ENCODE results near the gene CCN5. TPM values are rescaled to one million over a fixed set of nuclear protein-coding genes. Genes with fewer than 3 reads are reported as not detected.

The CCN5 gene
- total RNA-seq, 2 experiments from 2014 or later: not detected

- no peak for TF ChIP-seq CTCF (conservative IDR thresholded peaks at IDR 0.05; ENCODE audit: low read length)
- TF ChIP-seq EZH2phosphoT487 (IDR thresholded peaks at IDR 0.05; ENCODE audit: borderline replicate concordance, low read depth, low read length): no peak
- ChIA-PET POLR2A (interaction anchor here (0.8 to 1.3 kb wide), 3 partner anchors 12 to 152 kb away, joined by 3 to 4 read pairs (median 3); no protein-coding TSS in a partner anchor), CTCF (ENCODE audit: unreplicated experiment) (no interaction called here)
- intact Hi-C loops (cut with micrococcal nuclease; ENCODE audit: unreplicated experiment): no loop called here
- Histone ChIP-seq H3K9me3 (ENCODE audit: low read length) (peaks cover 19% of the 10 kb centered on the region), H4K20me1 (ENCODE audit: insufficient read depth, low read length) (no peaks in the 10 kb centered on the region), H3K79me2 (ENCODE audit: insufficient read depth, low read depth, low read length) (no peaks in the 10 kb centered on the region), H3K4me2 (ENCODE audit: low read length) (peak overlapping the region; percentile 58), H3K27ac (ENCODE audit: low read depth, low read length, poor library complexity, severe bottlenecking) (peak overlapping the region; percentile 29), H3K9me2 (ENCODE audit: insufficient read depth, low read length) (no peaks in the 10 kb centered on the region), H3K4me3 (ENCODE audit: low read depth, low read length, poor library complexity, severe bottlenecking) (peak overlapping the region; percentile 62), H3K4me1 (ENCODE audit: insufficient read depth, low read length, poor library complexity, severe bottlenecking) (peaks cover 30% of the 10 kb centered on the region), H3K36me3 (ENCODE audit: insufficient read depth, low read length) (peaks cover 14% of the 10 kb centered on the region), H2AFZ (ENCODE audit: low read length) (peak overlapping the region; percentile 91)
- peak; percentile 88 for DNase-seq (ENCODE audit: low spot score)
- BruUV-seq (replicated peaks): no TSS peak
Observed at GRCh38 chr20:44736170-44737021, 21.2 kb downstream of the CCN5 start.

DNA sequence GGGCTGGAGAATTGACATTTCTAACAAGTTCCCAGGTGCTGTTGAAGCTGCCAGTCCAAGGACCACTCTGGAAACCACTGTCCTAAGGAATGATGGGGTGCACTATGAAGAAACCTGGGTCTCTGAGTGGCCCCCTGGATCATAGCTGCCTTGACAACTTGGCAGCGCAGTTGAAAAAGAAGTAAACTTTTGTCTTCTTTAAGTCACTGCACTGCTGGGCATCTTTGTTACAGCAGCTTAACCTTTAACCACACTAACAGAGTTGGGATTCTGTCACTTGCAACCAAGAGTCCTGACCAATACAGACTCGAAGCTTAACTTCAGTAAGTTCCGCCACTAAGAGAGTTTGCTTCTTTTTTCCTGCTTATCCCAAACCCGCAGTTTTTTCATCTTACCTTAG, 21.9 kb downstream of the CCN5 start:
- no peak for TF ChIP-seq EZH2phosphoT487 (IDR thresholded peaks at IDR 0.05; ENCODE audit: borderline replicate concordance, low read depth, low read length)
- TF ChIP-seq CTCF (conservative IDR thresholded peaks at IDR 0.05; ENCODE audit: low read length): no peak
- H3K4me1 ChIP-seq (ENCODE audit: insufficient read depth, low read length, poor library complexity, severe bottlenecking): peaks cover 30% of the 10 kb centered on the region
- H3K36me3 ChIP-seq (ENCODE audit: insufficient read depth, low read length): peaks cover 14% of the 10 kb centered on the region
- H3K4me3 ChIP-seq (ENCODE audit: low read depth, low read length, poor library complexity, severe bottlenecking): peak overlapping the region; percentile 8
- no peak for DNase-seq (ENCODE audit: low spot score)
- peak overlapping the region; percentile 91 for H2AFZ ChIP-seq (ENCODE audit: low read length)
- no TSS peak for BruUV-seq (replicated peaks)
- H3K9me3 ChIP-seq (ENCODE audit: low read length): peaks cover 19% of the 10 kb centered on the region
- ChIA-PET POLR2A (interaction anchor here (0.5 to 1.3 kb wide), 4 partner anchors 13 to 87 kb away, joined by 3 to 4 read pairs (median 3); no protein-coding TSS in a partner anchor), CTCF (ENCODE audit: unreplicated experiment) (interaction anchor here (0.7 kb wide), 1 partner anchor 11 kb away, joined by 3 read pairs; no protein-coding TSS in a partner anchor)
- H3K79me2 ChIP-seq (ENCODE audit: insufficient read depth, low read depth, low read length): no peaks in the 10 kb centered on the region
- peak overlapping the region; percentile 36 for H3K4me2 ChIP-seq (ENCODE audit: low read length)
- H3K9me2 ChIP-seq (ENCODE audit: insufficient read depth, low read length): no peaks in the 10 kb centered on the region
- peak overlapping the region; percentile 29 for H3K27ac ChIP-seq (ENCODE audit: low read depth, low read length, poor library complexity, severe bottlenecking)
- intact Hi-C loops (cut with micrococcal nuclease; ENCODE audit: unreplicated experiment): no loop called here
- H4K20me1 ChIP-seq (ENCODE audit: insufficient read depth, low read length): no peaks in the 10 kb centered on the region
